Esophagus muscularis mucosa (tissue), 4 donors: ENCODE results near the gene TUBGCP2. TPM values are rescaled to one million over a fixed set of nuclear protein-coding genes. Genes with fewer than 3 reads are reported as not detected.
A peak's percentile ranks its signal among the peaks of the same experiment; 100 is the strongest.

ENCODE experiments used
- DNase-seq: peaks from one replicate; pipeline ENCODE4 v3.0.0-alpha.2; 2017; ENCODE audit errors: extremely low spot score
- H3K27ac ChIP-seq, 4 donors: fragments of 200-600 bp; sonication (generic); replicated peaks in 1 of 4; 1 replicate in 3 of 4; 2 replicates in 1 of 4; pipeline ENCODE4 v1.5.1; 2016 to 2019; ENCODE audit warnings: mild to moderate bottlenecking in 1 of 4
- H3K27me3 ChIP-seq, 4 donors: fragments of 200-600 bp; sonication (generic); one replicate each; pipeline versions ENCODE4 v1.5.1 to v1.6.0; 2016 to 2019
- H3K36me3 ChIP-seq, 4 donors: fragments of 200-600 bp; sonication (generic); one replicate each; pipeline ENCODE4 v1.5.1; 2016 to 2019
- H3K4me1 ChIP-seq, 4 donors: fragments of 200-600 bp; sonication (generic); one replicate each; pipeline ENCODE4 v1.5.1; 2016 to 2019
- H3K4me3 ChIP-seq, 4 donors: fragments of 200-600 bp; sonication (generic); 1 replicate in 2 of 4; 2 replicates in 2 of 4; pipeline ENCODE4 v1.5.1; 2016 to 2019; ENCODE audit warnings: mild to moderate bottlenecking in 4 of 4, moderate library complexity in 1 of 4
- H3K9me3 ChIP-seq, 4 donors: fragments of 200-600 bp; sonication (generic); 1 replicate in 3 of 4; 2 replicates in 1 of 4; pipeline ENCODE4 v1.5.1; 2016 to 2019
- EP300 ChIP-seq: sonication (generic); formaldehyde crosslinking; IDR thresholded peaks from one replicate; pipeline ENCODE4 v1.6.1; 2017; ENCODE audit warnings: antibody characterized with exemption
- POLR2A ChIP-seq: fragments of 450-650 bp; IDR thresholded peaks from one replicate; pipeline ENCODE4 v1.6.1; 2017; ENCODE audit warnings: antibody characterized with exemption, moderate library complexity, mild to moderate bottlenecking, low read depth
- POLR2AphosphoS5 ChIP-seq, 2 donors: sonication (generic); formaldehyde crosslinking; IDR thresholded peaks; one replicate each; pipeline ENCODE4 v1.6.1; 2017; ENCODE audit warnings: antibody characterized with exemption in 2 of 2
- WGBS: methylation state at CpG from one replicate; pipeline ENCODE4 v1.1.5; 2018; 5-methylcytosine and 5-hydroxymethylcytosine counted together
- intact Hi-C: fragments of 100-400 bp; cut with DNase I; formaldehyde crosslinking; loops from one replicate; pipeline ENCODE4 v1.15.1; 2023
- total RNA-seq, 4 donors: library from RNA; depleted of rRNA; stranded (reverse); fragments of >200 nt; gene quantifications; one replicate each; pipeline versions ENCODE4 v1.1.0 to v1.2.1, GENCODE V29; 2016
- TF ChIP-seq, protein P1 (sequence below), 3 experiments: fragments of 200-600 bp in 2 of 3; fragments of 450-650 bp in 1 of 3; sonication (generic) in 2 of 3; IDR thresholded peaks; one replicate each; pipeline ENCODE4 v1.5.1; 2017 to 2019; ENCODE audit warnings: antibody characterized with exemption in 3 of 3, mild to moderate bottlenecking in 2 of 3, moderate library complexity in 1 of 3

TUBGCP2 gene
- total RNA-seq, 4 donors from 2014 or later, result 30.2 to 54.4 (median 39.0) TPM

DNA sequence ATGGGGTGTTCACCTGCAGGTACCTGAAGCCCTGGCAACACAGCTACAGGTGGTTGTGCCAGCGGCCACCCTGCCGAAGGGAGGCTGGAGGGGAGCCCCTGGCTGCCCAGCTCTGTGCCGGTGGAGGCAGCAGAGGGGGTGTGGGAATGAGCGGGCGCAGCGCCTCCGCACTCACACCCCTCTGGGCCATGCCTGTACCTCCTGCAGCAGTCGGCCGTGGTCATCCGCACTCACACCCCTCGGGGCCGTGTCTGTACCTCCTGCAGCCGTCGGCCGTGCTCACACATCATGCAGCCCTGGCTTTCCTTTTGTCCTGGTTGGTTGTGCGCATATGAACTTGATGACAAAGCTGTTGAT is 1.7 kb upstream of the TUBGCP2 start:
- Histone ChIP-seq H3K36me3 (peaks cover 10 to 45% (median 35%) of the 10 kb centered on the region in 4 donors), H3K4me3 (no peak overlapping the region), H3K27me3 (no peaks in the 10 kb centered on the region), H3K9me3 (no peaks in the 10 kb centered on the region), H3K4me1 (peaks cover 15 to 43% (median 41%) of the 10 kb centered on the region in 4 donors), H3K27ac (no peak overlapping the region)
- no peak for DNase-seq
- intact Hi-C loops, result loop anchor here (5.0 kb wide), 1 partner anchor 67 kb away; the partner anchor contains the start of gene PAOX
- TF ChIP-seq POLR2AphosphoS5 (IDR thresholded peaks at IDR 0.05), result no peak
- no peak for TF ChIP-seq EP300
- TF ChIP-seq, protein P1, sequence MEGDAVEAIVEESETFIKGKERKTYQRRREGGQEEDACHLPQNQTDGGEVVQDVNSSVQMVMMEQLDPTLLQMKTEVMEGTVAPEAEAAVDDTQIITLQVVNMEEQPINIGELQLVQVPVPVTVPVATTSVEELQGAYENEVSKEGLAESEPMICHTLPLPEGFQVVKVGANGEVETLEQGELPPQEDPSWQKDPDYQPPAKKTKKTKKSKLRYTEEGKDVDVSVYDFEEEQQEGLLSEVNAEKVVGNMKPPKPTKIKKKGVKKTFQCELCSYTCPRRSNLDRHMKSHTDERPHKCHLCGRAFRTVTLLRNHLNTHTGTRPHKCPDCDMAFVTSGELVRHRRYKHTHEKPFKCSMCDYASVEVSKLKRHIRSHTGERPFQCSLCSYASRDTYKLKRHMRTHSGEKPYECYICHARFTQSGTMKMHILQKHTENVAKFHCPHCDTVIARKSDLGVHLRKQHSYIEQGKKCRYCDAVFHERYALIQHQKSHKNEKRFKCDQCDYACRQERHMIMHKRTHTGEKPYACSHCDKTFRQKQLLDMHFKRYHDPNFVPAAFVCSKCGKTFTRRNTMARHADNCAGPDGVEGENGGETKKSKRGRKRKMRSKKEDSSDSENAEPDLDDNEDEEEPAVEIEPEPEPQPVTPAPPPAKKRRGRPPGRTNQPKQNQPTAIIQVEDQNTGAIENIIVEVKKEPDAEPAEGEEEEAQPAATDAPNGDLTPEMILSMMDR (IDR thresholded peaks at IDR 0.05), result no peak
- no peak for TF ChIP-seq POLR2A
- 83% methylated on average over 13 of the region's 16 CpGs for WGBS

GRCh38 chr10:133309720-133310398 is 1.2 kb upstream of the TUBGCP2 start:
- Histone ChIP-seq H3K4me1 (peaks cover 15 to 48% (median 45%) of the 10 kb centered on the region in 4 donors), H3K27ac (peak overlapping the region; percentile 94 to 98 (median 96)), H3K27me3 (no peaks in the 10 kb centered on the region), H3K4me3 (peak overlapping the region in 2 of 4 donors; percentile 99 to 100), H3K9me3 (no peaks in the 10 kb centered on the region), H3K36me3 (peaks cover 10 to 46% (median 35%) of the 10 kb centered on the region in 4 donors)
- 90% methylated on average over 26 of the region's 33 CpGs for WGBS
- TF ChIP-seq POLR2AphosphoS5 (IDR thresholded peaks at IDR 0.05), result no peak
- TF ChIP-seq EP300, result no peak
- TF ChIP-seq, protein P1 (IDR thresholded peaks at IDR 0.05), result no peak
- no peak for TF ChIP-seq POLR2A
- no peak for DNase-seq
- intact Hi-C loops, result loop anchor here (5.0 kb wide), 1 partner anchor 67 kb away; the partner anchor contains the start of gene PAOX

GRCh38 chr10:133309100-133309719 is 538 bp upstream of the TUBGCP2 start:
- H3K27me3 ChIP-seq, result no peaks in the 10 kb centered on the region
- H3K4me1 ChIP-seq, result peaks cover 15 to 54% (median 49%) of the 10 kb centered on the region in 4 donors
- H3K27ac ChIP-seq, result peak overlapping the region; percentile 94 to 98 (median 96)
- TF ChIP-seq, protein P1 (IDR thresholded peaks at IDR 0.05), result peak in 1 of 3 experiments; percentile 3
- TF ChIP-seq POLR2A, result no peak
- TF ChIP-seq EP300, result no peak
- TF ChIP-seq POLR2AphosphoS5 (IDR thresholded peaks at IDR 0.05), result no peak
- intact Hi-C loops, result no loop called here
- H3K36me3 ChIP-seq, result peaks cover 10 to 50% (median 35%) of the 10 kb centered on the region in 4 donors
- H3K9me3 ChIP-seq, result no peaks in the 10 kb centered on the region
- H3K4me3 ChIP-seq, result peak overlapping the region; percentile 90 to 100 (median 96)
- DNase-seq, result peak; percentile 98
- 19% methylated on average over 34 of the region's 46 CpGs for WGBS

DNA sequence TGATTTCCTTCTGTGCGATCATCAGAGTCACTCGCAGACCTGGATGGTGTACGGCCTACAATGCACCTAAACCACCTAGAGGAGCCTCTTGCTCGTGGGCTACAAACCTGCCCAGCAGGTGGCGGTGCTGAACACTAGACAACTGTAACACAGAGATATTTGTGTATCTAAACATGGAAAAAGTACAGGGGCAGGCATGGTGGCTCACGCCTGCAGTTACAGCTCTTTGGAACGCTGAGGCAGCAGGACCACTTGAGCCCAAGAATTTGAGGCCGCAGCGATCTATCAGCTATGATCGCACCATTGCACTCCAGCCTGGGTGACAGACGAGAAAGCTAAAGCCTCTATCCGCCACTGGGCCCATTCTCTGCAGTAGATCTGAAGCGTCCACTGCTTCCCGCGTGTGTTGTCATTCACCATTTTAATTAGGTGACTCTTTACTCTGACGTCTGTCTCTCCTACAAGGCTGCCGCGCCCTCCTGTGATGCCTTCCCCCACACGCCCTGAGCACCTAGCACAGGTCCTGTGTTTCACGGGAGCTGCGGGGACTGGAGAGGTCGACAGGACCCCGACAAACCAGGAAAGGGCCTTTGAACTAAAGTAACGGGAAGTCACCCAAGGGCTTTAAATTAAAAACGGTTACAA is 774 bp downstream of the TUBGCP2 start:
- Histone ChIP-seq H3K9me3 (no peaks in the 10 kb centered on the region), H3K27me3 (no peaks in the 10 kb centered on the region), H3K4me1 (peaks cover 15 to 56% (median 54%) of the 10 kb centered on the region in 4 donors), H3K4me3 (peak overlapping the region; percentile 90 to 100 (median 96)), H3K27ac (peak overlapping the region; percentile 94 to 98 (median 96)), H3K36me3 (peaks cover 10 to 54% (median 39%) of the 10 kb centered on the region in 4 donors)
- no peak for DNase-seq
- TF ChIP-seq POLR2A (no peak), POLR2AphosphoS5 (IDR thresholded peaks at IDR 0.05) (no peak), EP300 (no peak)
- TF ChIP-seq, protein P1 (IDR thresholded peaks at IDR 0.05), result peak; percentile 43 to 55 (median 45)
- 6% methylated on average over 25 of the region's 25 CpGs for WGBS
- intact Hi-C loops, result no loop called here
